GM23338 (cell line): ENCODE measurements around the gene SORBS1.

Experiments used
- CREB1 ChIP-seq: fragments of 250-450 bp; sonication (Bioruptor Pico); IDR thresholded peaks from 2 replicates; pipeline ENCODE4 v1.5.0; 2020; ENCODE audit warnings: low read depth, mild to moderate bottlenecking, moderate library complexity
- CTCF ChIP-seq, 2 experiments: fragments of 200-600 bp in 1 of 2; sonication (generic) in 1 of 2; conservative IDR thresholded peaks; 2 replicates each; pipeline versions ENCODE4 v1.5.1 to v1.6.1; 2016 to 2017; ENCODE audit warnings: antibody characterized with exemption in 2 of 2, low read depth in 2 of 2, mild to moderate bottlenecking in 2 of 2, moderate library complexity in 1 of 2
- EZH2 ChIP-seq: fragments of 200-600 bp; sonication (generic); IDR thresholded peaks from one replicate; pipeline ENCODE4 v1.8.0; 2017; ENCODE audit warnings: antibody characterized with exemption, mild to moderate bottlenecking, low read depth; ENCODE audit not compliant: unreplicated experiment
- JUNB ChIP-seq: IDR thresholded peaks from one replicate; pipeline ENCODE4 v1.6.1; 2016; ENCODE audit warnings: antibody characterized with exemption; ENCODE audit not compliant: unreplicated experiment
- NANOG ChIP-seq: IDR thresholded peaks from 2 replicates; pipeline ENCODE4 v1.6.1; 2016; ENCODE audit warnings: antibody characterized with exemption, borderline replicate concordance
- POLR2AphosphoS5 ChIP-seq: IDR thresholded peaks from 2 replicates; pipeline ENCODE4 v1.6.1; 2016; ENCODE audit warnings: antibody characterized with exemption, low read depth
- REST ChIP-seq: IDR thresholded peaks from one replicate; pipeline ENCODE4 v1.6.1; 2018; ENCODE audit warnings: antibody characterized with exemption; ENCODE audit not compliant: unreplicated experiment

GRCh38 chr10:95520617-95521016, 40.6 kb downstream of the SORBS1 start:
- TF ChIP-seq CTCF (conservative IDR thresholded peaks at IDR 0.05; ENCODE audit: low read depth in 2 of 2) (no peak), POLR2AphosphoS5 (no peak), JUNB (no peak), EZH2 (no peak), NANOG (no peak), REST (no peak), CREB1 (no peak)
